Fibroblast of upper back skin (primary cell): ENCODE results near the gene NINJ1.

Experiments used
- DNase-seq: peaks from one replicate; pipeline ENCODE4 v3.0.0-alpha.2; 2013

Gene NINJ1

GRCh38 chr9:93099551-93100275 is 34.3 kb downstream of the NINJ1 start:
- DNase-seq, result no peak

GRCh38 chr9:93098236-93098946 is 35.7 kb downstream of the NINJ1 start:
- DNase-seq, result peak; percentile 96

DNA sequence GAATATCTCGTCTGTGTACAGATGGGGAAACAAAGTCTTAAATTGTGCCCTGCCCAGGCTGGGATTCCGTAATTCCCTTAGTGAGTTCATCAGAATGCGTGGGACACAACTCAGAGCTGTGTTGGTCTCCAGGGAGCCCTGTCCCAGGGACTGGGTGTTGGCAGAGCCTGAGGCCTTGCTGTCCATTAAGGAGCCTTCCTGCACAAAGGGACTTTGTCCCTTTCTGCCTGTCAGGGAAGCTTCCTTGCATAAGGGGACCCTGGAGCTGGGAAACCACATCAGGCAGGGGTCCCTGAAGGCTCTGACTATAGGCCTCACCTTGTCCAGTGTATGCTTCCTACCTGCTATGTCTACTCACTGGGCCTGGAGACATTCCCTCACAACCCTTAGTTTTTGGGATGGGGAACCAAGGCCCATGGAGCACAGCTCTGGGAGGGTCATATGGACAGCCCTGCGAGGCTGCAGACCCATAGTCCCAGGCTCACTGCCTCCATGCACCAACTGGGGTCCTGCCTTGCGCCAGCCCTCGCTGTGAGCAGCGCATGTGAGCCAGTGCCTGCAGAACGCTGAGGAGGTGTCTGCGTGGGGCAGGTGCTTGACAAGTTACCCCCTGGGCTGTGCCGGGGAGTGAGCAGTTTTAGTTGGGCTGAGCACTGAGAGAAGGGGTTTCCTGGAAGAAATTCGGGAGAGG is 36.4 kb downstream of the NINJ1 start:
- DNase-seq, result no peak

DNA sequence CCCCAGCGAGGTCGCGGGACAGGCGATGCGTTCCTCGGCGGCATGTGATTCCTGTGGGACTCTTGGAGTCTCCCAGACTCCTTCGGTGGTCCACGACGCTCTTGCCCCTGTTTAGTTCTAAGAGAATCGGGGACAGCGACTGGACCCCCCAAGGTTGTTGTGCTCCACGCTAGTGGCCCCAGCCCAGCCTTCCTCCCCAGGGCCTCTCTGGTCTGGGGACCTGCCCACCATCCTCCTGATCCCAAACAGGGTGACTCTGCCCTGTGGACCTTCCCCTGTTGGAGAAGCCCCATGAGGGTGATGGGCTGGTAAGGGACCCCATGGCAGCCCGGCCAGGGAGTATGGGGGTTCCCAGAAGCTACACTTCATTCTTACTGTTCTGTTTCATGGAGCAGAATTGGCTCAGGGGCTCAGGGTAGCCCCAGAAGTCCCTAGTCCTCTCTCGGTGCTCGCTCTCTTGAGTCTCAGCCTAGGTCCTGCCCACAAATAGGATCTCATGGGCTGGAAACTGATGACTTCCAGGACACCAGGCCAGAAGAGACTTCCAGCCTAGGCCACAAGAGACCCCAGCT is 37.2 kb downstream of the NINJ1 start:
- no peak for DNase-seq

DNA sequence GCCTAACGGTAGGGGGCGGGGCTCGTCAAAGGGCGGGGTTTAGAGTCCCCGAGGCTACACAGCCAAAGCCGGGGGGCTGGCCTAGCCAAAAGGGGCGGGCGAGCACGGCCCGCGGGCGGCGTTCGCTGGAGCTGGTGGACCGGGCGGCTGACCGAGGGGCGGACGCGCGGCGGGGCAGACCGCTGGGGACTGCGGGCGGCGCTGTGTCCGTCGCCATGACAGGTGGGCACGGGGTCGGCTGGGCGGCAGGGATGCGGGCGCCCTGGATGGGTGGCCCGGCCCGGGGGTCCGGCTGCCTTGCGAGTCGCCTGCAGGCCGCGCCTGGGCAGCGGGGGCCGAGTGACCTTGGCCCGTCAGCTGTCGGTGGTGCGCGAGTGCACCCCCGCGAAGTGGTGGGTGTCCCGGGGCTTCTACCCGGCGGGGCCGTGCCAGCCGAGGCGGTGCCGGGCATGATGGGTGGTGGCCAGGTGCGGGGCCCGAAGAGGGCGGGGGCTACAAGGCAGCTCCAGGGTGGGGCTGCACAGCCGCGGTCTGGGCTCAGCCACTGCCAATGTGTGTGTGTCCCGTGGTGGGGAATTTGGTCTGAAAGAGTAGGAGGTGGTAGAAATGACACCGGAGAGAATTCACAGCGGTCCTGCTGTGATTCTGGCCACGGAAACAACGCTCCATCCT is 37.8 kb downstream of the NINJ1 start, which contains the start of gene CARD19:
TSS of gene CARD19 (plus strand) at position 87 of the 672 bp plus-strand sequence. CDS start at position 216, 129 bp downstream.
- peak; percentile 9 for DNase-seq

- DNase-seq, result peak; percentile 98
These were observed 38.6 kb downstream of the NINJ1 start for GRCh38 chr9:93095205-93096130.

DNA sequence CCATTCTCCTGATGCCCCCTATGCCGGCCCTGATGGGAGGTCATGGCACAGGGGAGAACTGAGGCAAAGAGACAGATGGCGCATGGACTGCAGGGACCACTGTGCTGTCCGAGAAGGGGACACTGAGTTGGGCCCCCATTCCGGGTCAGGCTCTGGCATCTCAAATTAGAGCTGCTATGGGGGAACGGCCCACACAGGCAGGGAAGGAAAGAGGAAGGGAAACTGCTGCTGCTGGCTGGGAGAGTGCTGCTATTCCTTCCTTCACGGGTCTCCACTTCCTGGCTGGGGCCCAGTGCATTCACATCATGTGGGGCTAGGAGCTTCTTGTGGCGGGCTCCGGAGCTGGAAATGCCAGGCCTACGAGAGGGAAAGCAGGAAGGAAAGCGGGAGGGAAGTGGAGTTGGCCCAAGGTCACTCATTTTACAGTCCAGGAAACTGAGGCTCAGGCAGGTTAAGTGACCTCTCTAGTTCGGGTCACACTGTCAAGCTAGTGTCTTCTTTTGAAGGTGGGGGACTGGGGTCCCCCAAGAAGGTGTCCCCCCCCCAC is 39.3 kb downstream of the NINJ1 start:
- DNase-seq, result peak; percentile 8

DNA sequence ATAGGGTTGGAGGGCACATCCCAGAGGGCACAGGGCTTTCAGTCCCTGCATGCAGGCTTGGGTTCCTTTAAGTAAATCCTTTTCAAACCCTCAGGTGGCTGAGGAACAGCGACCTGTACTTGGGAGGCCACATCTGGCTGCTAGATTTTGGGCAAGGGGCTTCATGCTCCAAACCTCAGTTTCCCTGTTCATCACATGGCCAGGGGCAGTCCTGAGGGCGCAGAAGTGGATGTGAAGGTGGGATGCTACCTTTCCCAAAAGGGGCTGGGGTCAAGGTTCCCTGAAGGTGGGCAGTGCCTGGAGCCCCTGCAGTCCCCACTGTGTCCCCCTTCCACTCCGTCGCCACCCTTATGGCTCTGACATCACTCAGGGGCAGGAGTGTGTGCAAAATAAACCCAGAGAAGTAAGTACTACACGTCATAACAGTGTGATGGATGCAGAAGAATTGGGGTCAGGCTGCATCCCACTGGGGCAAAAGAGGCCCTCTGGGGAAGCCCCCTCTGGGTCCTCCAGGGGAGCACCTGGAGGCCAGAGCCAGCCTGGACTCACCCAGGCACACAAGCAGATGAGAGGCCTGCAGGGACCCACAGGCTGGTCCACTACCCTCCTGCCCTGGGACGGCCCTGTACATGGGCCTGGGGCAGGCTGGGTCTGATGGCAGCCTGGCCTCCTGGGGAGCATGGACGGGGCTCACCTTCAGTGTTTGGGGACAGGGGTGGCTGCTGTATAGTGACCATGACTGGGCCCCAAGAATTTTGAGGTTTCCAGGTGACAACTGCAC is 40.0 kb downstream of the NINJ1 start:
- DNase-seq, result no peak

DNA sequence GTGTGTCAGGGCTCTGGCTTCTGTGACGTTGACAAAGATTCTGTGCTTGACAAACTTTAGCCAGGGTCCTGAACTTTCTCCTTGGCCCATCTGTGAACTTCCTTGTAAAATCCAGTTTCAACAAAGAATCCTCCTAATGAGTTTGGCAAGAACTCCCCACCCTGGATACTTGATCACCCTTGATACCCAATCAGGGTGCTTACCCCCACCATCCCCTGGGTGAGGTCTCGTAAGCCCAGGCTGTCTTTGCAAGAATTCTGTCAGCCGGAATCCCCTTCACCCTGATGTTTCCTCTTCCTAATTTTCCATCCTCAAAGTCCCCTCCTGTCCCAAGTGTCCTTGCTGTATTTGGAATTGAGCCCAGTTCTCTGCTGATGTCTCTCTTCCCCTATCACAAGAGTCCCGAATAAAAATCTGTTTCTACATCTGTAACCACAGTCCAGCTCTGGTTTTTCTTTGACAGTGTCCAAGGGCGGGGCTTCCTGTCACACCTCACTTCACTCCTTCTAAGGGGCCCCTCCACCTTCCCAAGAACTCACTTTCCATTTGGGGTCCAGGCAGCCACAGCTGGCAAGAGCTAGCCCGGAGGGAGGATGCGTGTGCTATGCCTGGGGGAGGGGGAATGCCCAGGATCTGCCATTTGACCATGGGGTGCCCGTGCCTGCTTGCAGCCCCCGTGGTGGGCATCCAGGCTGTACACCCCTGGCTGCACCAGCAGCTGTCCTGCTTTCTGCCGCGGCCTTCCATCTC is 40.7 kb downstream of the NINJ1 start:
- no peak for DNase-seq

- DNase-seq, result no peak
These were observed 41.6 kb downstream of the NINJ1 start for GRCh38 chr9:93092251-93092991.

DNA sequence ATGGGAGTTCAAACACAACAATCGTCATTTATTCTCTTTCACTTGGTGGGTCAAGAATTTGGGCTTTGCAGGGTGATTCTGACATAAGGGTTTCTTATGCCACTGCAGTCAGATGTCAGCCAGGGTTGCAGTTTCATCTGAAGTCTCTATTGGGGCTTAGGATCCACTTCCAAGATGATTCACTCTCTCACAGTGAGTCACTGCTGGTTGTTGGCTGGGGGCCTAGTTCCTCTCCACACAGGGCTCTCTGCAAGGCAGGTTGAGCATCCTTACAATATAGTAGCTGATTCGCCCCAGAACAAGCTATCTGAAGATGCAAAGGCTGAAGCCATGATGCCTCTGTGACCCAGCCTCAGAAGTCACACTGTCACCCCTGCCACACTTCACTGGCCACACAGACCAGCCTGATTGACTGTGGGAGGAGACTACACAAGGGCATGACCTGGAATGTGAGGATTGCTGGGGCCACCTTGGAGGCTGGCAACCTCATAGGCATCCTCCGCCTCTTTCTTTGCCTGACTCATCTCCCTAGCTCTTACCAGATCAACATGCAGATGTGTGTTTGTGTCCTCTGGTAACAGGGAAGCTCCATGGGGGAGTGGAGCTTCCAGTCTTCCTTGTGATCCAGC is 42.5 kb downstream of the NINJ1 start:
- peak; percentile 84 for DNase-seq

DNA sequence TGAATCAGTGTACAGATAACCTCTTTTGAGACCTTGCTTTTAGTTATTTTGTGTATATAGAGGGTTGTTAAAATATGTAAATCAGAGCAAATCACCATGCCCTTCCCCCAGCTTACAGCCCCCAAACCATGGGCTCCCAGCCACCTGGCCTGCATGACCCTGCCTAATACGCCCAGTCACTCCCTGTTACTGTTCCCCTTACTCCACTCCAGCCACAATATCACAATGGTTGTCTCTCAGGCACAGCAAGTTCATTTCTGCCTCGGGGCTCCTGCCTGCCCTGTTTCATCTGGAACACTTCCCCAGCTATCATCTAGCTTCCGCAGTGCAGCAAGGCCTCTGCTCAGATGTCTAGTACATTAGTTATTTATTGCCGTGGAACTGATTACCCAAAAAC is 43.0 kb downstream of the NINJ1 start:
- DNase-seq, result no peak

DNA sequence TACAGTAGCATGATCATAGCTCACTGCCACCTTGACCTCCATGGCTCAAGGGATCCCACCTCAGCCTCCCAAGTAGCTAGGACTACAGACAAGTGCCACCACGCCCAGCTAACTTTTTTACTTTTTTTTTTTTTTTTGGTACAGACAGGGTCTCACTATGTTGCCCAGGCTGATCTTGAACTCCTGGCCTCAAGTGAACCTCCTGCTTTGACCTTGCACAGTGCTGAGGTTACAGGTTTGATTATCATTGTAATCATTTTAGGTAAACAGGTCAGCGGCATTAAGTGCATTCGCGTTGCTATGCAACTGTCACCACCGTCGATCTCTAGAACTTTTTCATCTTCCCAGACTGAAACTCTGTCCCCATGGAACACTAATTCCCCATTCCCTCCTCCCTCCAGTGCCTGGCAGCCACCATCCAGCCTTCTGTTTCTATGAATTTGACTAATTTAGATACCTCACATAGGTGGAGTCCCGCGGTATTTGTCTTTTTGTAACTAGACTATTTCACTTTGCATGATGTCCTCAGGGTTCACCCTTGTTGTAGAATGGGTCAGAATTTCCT is 43.9 kb downstream of the NINJ1 start:
- DNase-seq, result no peak

DNA sequence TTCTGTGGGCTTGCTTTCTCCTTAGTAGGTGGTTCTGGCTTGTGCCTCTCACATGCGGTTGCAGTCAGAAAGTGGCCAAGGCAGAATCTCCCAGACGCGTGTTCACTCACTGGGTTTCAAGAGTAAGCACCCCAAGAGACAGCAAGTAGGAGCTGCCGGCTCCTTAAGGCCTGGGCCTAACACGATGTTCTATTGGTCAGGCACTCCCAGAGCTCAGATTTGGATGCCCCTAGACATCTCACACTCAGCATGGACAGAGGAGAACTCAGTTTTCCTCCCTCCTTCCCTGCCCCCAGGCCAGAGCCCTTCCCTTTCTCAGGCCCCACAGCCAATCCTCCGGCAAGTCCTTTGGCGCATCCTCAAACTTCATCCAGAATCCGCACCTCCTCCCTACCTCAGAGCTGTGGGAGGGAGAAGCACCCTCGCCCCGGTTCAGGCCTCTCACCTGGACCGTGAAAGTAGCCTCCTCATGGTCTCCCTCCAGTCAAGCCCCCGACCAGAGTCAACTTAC is 44.5 kb downstream of the NINJ1 start:
- DNase-seq, result no peak

- no peak for DNase-seq
These were observed 45.0 kb downstream of the NINJ1 start for GRCh38 chr9:93089024-93089423.

DNA sequence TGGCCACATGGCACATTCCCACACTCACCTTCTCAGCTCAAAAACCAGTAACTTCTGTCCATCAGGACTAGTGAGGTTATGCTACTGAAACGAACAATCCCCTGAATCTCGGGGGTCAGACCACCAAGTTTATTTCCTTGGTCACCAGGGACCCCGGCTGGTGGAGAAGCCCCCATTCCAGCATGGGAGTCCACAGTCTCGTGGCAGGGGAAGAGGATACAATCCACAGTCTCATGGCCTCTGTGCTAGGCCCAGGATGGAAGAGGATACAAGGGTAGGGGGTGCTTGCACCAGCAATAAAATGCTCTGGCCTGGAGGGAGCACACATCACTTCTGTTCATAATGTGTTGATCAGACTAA is 45.4 kb downstream of the NINJ1 start:
- DNase-seq, result no peak

DNA sequence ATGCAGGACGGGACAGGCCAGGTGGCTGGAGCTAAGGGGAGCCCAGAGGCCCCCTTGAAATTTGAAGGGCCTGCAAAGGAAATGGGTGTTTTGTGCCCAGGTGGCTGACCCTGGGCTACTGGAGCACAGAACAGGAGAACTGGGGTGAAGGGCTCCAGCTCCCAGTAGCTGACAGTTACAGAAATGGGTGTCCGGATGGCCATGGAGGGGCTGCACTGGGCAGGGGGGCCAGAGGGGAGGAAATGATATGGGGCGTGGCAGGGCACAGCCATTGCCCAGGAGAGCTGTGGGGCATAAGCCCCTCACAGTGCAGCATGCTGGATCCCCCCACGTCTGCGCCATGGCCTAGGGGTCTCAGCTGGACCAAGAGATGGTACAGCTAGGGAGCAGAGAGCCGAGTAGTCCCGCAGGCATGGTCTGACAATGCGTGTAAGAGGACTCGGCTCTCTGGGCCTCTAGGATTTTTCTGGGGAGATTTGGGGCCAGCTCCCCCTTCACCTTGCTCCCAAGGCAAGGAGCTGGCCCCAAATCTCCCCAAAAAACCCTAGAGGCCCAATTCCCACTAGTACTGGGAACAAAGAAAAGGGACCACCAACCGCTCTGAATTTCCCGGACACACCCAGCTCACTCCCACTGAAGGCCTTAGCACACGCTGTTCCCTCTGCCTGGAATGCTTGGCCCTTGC is 45.9 kb downstream of the NINJ1 start:
- DNase-seq, result no peak
